D341Med (cell line): ENCODE data around the gene BST1.
A peak's percentile ranks its signal among the peaks of the same experiment; 100 is the strongest.
"Not testable (repeated sequence)": the region's sequence is repeated elsewhere in the genome, so short reads cannot be mapped to it uniquely, and the experiment has no call there.

Experiments used
- DNase-seq: peaks from one replicate; pipeline ENCODE4 v3.0.0; 2012; ENCODE audit warnings: low spot score

BST1 gene

DNA sequence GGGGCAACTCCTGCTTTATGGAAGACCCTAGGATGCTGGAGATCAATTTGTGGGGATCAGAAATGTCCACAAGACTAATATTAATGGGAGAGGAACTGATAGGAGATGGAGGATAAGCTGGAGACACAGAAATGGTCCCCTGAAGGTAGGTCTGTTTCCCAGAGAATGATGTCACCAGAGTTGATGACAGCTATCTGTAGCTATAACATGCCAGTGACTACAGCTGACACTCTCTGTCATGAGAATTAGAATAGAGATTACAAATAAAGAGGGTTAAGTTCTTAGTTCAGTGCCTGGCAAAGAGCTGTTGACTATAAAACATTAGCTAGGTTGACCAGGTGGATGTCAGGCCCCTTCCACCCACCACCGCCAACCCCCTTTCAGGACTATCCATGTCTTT, 9.3 kb downstream of the BST1 start:
- DNase-seq = no peak

DNA sequence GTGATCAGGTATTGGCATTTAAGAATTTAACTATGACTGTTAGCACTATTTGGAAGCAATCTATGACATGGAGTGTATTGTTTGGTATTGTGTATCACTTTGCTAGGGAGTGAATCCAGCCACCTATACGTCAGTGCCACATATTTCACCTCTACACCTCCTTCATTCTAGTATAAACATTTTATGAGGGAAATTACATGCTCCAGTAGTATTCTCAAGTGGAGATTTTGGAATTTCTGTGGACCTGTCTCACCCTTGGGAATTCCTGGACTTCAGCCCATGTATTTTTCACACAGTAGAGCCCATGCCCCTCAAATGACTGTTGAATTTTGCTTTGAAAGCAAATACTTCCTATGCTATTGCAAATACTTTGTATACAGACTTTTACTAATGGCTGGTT, 11.3 kb downstream of the BST1 start:
- no peak for DNase-seq

DNA sequence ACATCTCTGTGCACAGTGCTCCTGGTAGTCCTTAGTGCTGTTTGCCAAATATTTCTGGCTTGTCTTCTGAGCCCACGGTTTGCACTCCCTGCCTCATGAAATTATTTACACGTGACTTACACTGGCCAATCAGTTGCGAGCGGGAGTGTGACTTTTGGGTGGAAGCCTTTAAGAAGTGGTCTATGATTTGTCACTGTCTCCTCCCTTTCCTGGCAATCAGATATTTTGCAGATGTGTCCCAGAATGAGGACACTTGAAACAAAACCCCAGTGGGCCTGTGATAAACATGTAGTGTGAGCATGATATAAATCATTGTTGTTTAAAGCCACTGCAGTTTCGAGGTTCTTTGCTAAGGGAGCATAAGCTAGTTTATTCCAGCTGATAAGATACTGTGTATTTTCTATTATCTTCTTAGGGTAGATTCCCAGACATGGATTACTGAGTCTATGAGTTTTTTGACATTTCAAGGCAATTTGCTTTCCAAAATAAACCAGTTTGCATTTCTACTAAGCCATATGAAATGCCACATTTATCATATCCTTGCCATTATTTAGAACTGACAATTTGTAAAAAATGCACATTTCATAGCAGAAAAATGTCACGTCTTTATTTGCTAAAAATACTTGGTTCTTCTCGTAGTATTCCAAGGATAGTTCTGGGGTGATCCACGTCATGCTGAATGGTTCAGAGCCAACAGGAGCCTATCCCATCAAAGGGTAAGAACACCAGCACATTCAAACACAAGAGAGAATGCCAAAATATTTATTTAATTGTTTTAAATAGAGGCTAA, 12.0 kb downstream of the BST1 start:
- no peak for DNase-seq

DNA sequence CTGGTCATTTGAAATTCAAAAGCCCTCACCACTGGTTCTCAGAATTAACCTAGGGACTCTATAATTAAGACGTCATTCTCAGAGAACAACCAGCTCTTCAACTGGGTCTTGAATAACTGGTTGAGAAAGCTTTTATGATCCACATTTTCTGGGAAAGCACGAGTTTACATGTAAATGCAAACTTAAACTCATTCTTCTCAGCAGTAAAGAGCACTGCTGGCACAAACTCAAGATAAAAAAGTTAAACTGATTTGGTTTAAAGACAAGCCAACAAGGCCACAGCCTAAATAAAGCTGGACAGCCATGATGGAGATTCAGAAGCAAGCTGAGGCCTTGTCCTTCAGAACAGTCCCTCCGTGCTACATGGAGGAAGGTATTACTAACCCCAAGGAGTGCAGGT, 13.2 kb downstream of the BST1 start:
- DNase-seq = no peak

GRCh38 chr4:15717086-15717485, 14.2 kb downstream of the BST1 start:
- DNase-seq = no peak

DNA sequence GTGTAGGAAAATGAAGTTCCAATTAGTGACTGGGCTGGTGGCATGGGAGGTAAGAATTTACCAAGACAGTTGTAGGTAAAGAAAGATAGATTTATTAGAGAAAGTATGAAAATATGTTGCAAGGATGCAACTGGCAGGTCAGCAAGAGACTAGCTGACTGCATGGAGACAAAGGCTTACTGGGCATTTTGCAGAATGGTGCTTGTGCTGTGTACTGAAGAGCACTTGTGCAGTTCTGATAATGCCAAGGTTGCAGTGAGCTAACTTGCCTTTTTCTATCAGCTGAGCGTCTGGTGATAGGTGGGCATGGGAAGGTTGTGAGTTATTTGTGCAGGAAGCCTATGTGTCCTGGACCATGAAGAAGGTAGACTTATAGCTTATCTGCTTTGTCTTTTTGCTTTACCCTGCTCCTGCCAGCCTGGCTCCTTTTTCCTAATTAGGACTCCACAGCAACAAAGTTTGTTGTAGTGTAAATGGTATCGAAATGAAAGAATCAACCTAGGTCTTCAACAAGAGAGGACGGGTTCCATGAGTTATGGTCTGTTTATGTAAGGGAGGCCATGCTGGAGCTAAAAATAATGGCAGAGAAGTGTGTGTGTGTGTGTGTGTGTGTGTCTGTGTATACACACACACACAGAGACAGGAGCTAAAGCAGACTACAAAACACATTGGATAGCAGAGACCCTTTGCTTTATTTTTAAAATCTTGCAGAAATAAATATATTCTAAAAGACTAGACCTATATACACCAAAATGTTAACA, 15.0 kb downstream of the BST1 start:
- no peak for DNase-seq

DNA sequence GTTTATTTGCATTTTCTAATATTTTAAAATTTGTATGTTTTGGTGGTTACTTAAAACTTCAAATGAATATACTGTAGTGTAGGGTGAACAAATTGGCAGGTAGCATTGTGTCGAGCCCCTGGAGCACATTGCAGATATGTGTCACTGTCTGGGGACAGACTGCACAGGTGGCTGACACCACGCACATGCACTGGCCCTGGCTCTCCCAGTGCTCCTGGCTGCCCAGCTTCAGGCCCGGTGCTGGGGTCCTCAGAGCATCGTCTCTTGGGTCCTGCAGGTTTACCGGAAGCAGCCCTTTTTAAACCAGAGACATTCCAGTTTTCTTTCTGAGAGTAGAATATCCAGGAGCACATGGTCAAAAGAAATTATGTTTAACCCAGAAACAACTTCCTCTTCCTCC, 15.6 kb downstream of the BST1 start:
- DNase-seq = no peak

- DNase-seq = no peak
Measured at GRCh38 chr4:15718959-15719358, 16.1 kb downstream of the BST1 start.

- no peak for DNase-seq
Measured at GRCh38 chr4:15719506-15719905, 16.6 kb downstream of the BST1 start.

- no peak for DNase-seq
Measured at GRCh38 chr4:15720851-15721250, 18.0 kb downstream of the BST1 start.

DNA sequence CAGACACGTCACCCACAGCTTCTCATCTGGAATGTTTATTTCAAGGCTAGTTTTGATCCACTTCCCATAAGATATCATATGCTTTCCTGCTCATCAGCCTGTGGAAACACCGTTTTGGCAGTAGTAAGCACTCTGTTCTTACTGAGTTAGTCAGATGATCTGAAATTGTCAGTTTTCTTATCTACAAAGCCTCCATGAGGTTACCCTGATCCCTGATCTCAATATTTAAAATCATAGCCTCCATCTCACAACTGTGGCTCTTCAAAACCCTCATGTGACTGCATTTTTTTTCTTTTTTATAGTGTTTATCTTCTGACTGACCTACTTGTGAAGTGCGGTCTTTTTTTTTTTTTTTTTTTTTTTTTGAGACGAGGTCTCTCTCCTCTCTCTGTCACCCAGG, 22.7 kb downstream of the BST1 start:
- no peak for DNase-seq

DNA sequence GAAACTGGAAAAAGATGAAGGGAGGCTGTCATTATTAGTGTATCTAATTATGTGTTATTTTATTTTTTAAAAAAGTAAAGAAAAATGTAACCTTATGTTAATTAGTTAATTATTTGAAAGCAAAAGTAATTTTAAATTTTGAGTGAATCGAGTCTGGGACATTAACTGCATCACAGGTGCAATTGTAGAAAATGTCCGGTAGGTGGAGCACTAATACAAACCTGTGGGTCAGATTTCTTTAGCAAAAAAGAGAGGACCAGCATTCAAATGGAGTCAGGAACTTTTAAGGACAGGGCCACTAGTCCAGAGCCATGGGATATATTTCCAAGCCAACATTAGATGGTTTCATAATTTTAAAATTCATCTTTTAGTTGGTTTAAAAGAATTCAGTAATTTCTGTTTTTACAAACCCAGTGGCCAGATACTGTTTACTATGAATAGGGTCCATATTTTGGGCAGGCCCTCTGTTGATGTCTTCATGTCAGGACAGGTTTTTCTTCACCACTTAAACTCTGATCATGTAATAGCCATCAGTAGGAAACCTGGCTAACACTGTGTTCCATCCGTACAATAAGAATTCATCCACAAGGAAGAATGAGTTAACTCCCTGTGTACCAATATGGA, 27.2 kb downstream of the BST1 start:
- peak; percentile 60 for DNase-seq

DNA sequence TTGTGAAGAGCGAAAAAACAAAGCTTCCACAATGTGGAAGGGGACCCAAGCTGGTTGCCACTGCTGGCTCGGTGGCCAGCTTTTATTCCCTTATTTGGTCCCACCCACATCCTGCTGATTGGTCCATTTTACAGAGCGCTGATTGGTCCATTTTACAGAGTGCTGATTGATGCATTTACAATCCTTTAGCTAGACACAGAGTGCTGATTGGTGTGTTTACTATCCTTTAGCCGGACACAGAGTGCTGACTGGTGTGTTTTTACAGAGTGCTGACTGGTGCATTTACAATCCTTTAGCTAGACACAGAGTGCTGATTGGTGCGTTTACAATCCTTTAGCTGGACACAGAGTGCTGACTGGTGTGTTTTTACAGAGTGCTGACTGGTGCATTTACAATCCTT, 30.2 kb downstream of the BST1 start:
- DNase-seq = not testable (repeated sequence)

- no peak for DNase-seq
Measured at GRCh38 chr4:15735536-15735935, 32.7 kb downstream of the BST1 start.

DNA sequence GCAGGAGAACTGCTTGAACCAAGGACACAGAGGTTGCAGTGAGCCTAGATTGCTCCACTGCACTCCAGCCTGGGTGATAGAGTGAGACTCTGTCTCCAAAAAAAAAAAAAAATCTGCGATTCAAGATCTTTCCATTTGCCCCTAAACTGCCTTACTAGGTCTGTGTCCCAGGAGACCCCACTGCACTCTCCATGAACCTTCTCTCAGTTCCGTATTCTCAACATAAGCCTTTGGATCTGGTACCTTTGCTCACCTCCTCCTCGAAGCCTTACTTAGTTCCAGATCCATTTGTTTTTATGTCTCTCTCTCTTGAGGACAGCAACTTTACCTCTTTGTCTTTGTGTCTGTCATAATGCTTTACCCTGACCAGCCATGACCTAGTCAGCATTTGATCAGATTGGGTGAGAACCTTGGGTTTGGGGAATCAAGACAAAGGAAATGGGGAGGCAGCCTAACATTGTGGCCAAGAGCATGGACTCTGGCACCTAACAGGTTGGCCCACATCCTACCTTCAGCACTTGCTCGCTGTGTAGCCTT, 33.7 kb downstream of the BST1 start:
- no peak for DNase-seq

- no peak for DNase-seq
Measured at GRCh38 chr4:15737255-15737654, 34.4 kb downstream of the BST1 start.

DNA sequence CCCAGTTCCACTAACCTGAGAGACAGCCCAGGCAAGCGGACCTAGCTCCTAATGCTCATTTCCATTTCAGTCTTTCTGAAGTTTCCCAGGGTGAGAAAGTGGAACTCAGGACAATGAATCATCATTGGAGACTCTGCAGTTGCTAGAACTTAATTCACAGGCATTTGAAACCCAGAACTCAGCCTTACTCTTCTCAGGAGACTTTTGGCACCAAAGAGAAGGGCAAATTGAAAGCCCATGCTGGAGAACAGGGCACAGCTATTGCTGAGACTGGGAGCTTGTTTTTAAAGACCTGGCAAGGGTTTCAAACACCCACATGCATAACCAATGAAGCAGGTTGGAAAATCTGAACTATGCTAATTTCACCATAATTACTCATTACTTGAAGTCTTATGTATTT, 36.0 kb downstream of the BST1 start:
- no peak for DNase-seq

DNA sequence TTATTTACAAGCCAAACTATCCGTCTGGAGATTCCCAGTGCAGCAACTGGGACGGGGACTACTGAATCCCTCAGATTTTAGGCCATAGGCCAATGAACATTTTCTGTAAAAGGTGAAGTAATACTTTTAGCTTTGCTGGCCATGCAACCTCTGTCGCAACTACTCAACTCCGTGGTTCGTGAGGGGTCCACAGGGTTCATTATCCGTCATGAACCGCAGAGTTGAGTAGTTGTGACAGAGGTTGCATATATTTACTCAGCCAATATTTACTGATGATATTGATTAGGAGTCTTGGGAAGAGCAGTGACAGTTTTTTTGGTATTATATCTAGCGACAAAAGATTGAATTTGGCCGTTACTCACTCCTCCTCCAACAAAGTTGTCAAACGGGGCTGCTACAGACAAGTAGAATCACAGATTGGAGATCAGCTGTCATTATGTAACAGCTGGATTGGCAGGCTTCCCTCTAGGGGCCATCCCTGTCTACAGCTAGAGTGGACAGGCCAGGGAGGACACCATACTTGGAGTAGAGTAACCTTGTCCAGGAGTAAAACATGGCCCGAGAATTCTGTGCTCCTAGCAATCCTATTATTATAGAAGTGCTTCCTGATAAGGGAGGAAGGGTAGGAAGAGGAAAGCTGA, 38.0 kb downstream of the BST1 start:
- no peak for DNase-seq

- no peak for DNase-seq
Measured at GRCh38 chr4:15742083-15742582, 39.3 kb downstream of the BST1 start.

DNA sequence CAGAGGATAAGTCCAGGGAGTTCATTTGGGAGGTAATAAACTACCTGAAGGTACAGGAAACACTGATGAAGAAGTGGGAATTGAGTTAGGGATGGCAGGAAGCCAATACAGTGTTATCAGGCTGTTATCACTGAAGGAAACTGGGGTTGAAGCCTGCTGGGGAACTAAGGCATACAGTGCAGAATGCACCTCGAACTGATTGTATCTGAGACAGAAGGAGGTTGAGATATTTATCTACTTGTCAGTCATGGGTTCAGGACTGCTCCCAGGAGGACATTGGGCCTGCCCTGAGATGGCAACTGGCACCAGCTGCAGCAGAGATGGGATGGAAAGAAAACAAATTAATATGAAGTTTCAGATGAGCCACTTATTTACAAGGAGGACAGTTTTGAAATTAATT, 39.8 kb downstream of the BST1 start:
- DNase-seq = no peak

DNA sequence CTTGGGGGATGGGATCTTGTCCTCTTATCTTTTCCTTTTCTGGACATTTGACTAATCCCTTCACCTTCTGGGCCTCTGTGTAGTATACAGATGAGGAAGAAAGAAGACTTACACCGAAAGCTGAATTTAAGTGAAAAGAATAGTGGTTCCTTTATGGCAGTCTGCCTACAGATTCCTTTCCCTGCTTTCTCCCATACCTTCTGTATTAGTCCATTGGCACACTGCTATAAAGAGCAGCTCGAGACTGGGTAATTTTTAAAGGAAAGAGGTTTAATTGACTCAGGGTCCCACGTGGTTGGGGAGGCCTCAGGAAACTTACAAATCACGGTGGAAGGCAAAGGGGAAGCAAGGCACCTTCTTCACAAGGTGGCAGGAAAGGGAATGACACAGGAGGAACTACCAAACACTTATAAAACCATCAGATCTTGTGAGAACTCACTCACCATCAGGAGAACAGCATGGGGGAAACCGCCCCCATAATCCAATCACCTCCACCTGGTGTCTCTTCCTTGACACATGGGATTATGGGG, 41.2 kb downstream of the BST1 start:
- no peak for DNase-seq

GRCh38 chr4:15746110-15746509, 43.2 kb downstream of the BST1 start:
- no peak for DNase-seq
